Coronary artery (tissue), 2 donors: ENCODE measurements around the gene NAV2.

Source experiments
- DNase-seq: peaks from one replicate; pipeline ENCODE4 v3.0.0-alpha.2; 2017; ENCODE audit warnings: low spot score
- H3K27ac ChIP-seq, 2 donors: fragments of 200-600 bp; sonication (generic); one replicate each; pipeline ENCODE4 v1.5.1; 2016 to 2019
- H3K4me3 ChIP-seq: fragments of 200-600 bp; sonication (generic); 2 replicates; pipeline ENCODE4 v1.5.1; 2016; ENCODE audit warnings: mild to moderate bottlenecking, moderate library complexity
- CTCF ChIP-seq: fragments of 200-600 bp; sonication (generic); IDR thresholded peaks from one replicate; pipeline ENCODE4 v1.5.1; 2019; ENCODE audit warnings: antibody characterized with exemption

The NAV2 gene

GRCh38 chr11:19907008-19907579, 194.5 kb downstream of the NAV2 start:
- Histone ChIP-seq H3K4me3 (no peak overlapping the region), H3K27ac (no peak overlapping the region)
- no peak for DNase-seq
- no peak for TF ChIP-seq CTCF

- DNase-seq = no peak
- no peak for TF ChIP-seq CTCF
- Histone ChIP-seq H3K27ac (no peak overlapping the region), H3K4me3 (no peak overlapping the region)
Measured at GRCh38 chr11:19907839-19908238, 195.2 kb downstream of the NAV2 start.

- H3K27ac ChIP-seq = no peak overlapping the region
- no peak for DNase-seq
- TF ChIP-seq CTCF = no peak
- H3K4me3 ChIP-seq = no peak overlapping the region
Measured at GRCh38 chr11:19910931-19911330, 198.3 kb downstream of the NAV2 start.

- H3K4me3 ChIP-seq = no peak overlapping the region
- TF ChIP-seq CTCF = no peak
- no peak for DNase-seq
- peak overlapping the region in 1 of 2 donors; percentile 28 for H3K27ac ChIP-seq
Measured at GRCh38 chr11:19912115-19912957, 199.7 kb downstream of the NAV2 start.

- no peak for DNase-seq
- Histone ChIP-seq H3K27ac (peak overlapping the region in 1 of 2 donors; percentile 66), H3K4me3 (no peak overlapping the region)
- TF ChIP-seq CTCF = no peak
Measured at GRCh38 chr11:19912958-19913892, 200.6 kb downstream of the NAV2 start.

GRCh38 chr11:19913893-19914249, 201.2 kb downstream of the NAV2 start:
- H3K27ac ChIP-seq = peak overlapping the region in 1 of 2 donors; percentile 66
- no peak for DNase-seq
- TF ChIP-seq CTCF = no peak
- H3K4me3 ChIP-seq = no peak overlapping the region
